ENCODE data around the gene TENM4.

The TENM4 gene

GRCh38 chr11:78651923-78652842 lies 788.6 kb downstream of the TENM4 start:
- ATAC-seq = no peak
- TF ChIP-seq PPARA (CRISPR knock-in tag; IDR thresholded peaks at IDR 0.05; ENCODE audit: borderline replicate concordance) (no peak), CREB5 (CRISPR knock-in tag; IDR thresholded peaks at IDR 0.05; ENCODE audit: low read depth) (no peak), RARB (CRISPR knock-in tag; IDR thresholded peaks at IDR 0.05) (no peak), ZNF8 (CRISPR knock-in tag; IDR thresholded peaks at IDR 0.05) (no peak), GLIS3 (CRISPR knock-in tag; IDR thresholded peaks at IDR 0.05) (no peak), TOX (CRISPR knock-in tag; IDR thresholded peaks at IDR 0.05; ENCODE audit: borderline replicate concordance) (no peak), ESRRG (CRISPR knock-in tag; IDR thresholded peaks at IDR 0.05) (no peak), TCF4 (CRISPR knock-in tag; IDR thresholded peaks at IDR 0.05; ENCODE audit: borderline replicate concordance) (no peak), POU6F1 (CRISPR knock-in tag; IDR thresholded peaks at IDR 0.05; ENCODE audit: borderline replicate concordance, low read depth) (no peak), ZFP30 (CRISPR knock-in tag; IDR thresholded peaks at IDR 0.05) (no peak), CSRNP3 (CRISPR knock-in tag; IDR thresholded peaks at IDR 0.05) (no peak), PATZ1 (CRISPR knock-in tag; IDR thresholded peaks at IDR 0.05; ENCODE audit: borderline replicate concordance) (no peak), TSHZ2 (CRISPR knock-in tag; IDR thresholded peaks at IDR 0.05) (no peak), ZNF70 (CRISPR knock-in tag; IDR thresholded peaks at IDR 0.05) (no peak), ZC3H10 (CRISPR knock-in tag; IDR thresholded peaks at IDR 0.05) (no peak), CSDC2 (CRISPR knock-in tag; IDR thresholded peaks at IDR 0.05) (no peak), OSR1 (CRISPR knock-in tag; IDR thresholded peaks at IDR 0.05) (no peak), BACH2 (CRISPR knock-in tag; IDR thresholded peaks at IDR 0.05; ENCODE audit: borderline replicate concordance) (no peak), ZNF565 (CRISPR knock-in tag; conservative IDR thresholded peaks at IDR 0.05; ENCODE audit: low read depth) (no peak)

DNA sequence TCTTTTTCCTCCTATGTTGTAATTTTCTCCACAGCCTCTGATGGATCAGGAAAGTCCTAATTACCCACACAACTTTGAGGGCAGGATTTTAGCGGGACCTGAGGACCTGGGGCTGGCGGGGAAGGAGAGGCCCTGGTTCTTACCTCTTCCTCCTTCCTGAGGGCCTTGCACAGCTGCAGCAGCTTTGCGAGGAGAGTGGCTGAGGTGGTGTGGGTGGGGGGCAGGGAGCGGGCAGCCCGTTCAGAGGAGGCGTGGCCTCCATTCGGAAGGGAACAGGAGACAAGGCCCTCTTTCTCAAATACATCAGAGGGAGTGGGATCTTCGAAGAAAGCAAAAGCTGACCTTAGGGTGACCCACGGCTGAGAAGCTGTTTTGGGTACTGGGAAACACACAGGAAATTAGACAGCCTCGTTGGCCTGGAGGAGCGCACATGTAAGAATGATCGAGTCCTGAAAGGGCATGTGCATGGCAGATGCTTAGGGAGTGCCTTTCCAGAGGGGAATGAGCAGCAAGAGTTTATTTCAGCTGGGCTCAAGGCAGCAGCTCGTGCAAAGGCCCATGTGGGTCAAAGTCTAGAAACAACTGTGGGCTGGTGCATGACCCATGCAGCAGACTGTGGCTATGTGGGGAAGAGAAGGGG lies 789.6 kb downstream of the TENM4 start:
- no peak for TF ChIP-seq TOX (CRISPR knock-in tag; IDR thresholded peaks at IDR 0.05; ENCODE audit: borderline replicate concordance)
- TF ChIP-seq CREB5 (CRISPR knock-in tag; IDR thresholded peaks at IDR 0.05; ENCODE audit: low read depth) = no peak
- no peak for TF ChIP-seq ZNF565 (CRISPR knock-in tag; conservative IDR thresholded peaks at IDR 0.05; ENCODE audit: low read depth)
- no peak for TF ChIP-seq SNAI2 (CRISPR knock-in tag; IDR thresholded peaks at IDR 0.05)
- no peak for TF ChIP-seq ZFP30 (CRISPR knock-in tag; IDR thresholded peaks at IDR 0.05)
- TF ChIP-seq TCF4 (CRISPR knock-in tag; IDR thresholded peaks at IDR 0.05; ENCODE audit: borderline replicate concordance) = no peak
- no peak for TF ChIP-seq ZNF70 (CRISPR knock-in tag; IDR thresholded peaks at IDR 0.05)
- no peak for TF ChIP-seq BACH2 (CRISPR knock-in tag; IDR thresholded peaks at IDR 0.05; ENCODE audit: borderline replicate concordance)
- no peak for TF ChIP-seq POU6F1 (CRISPR knock-in tag; IDR thresholded peaks at IDR 0.05; ENCODE audit: borderline replicate concordance, low read depth)
- TF ChIP-seq OSR1 (CRISPR knock-in tag; IDR thresholded peaks at IDR 0.05) = no peak
- TF ChIP-seq TSHZ2 (CRISPR knock-in tag; IDR thresholded peaks at IDR 0.05) = no peak
- TF ChIP-seq GLIS3 (CRISPR knock-in tag; IDR thresholded peaks at IDR 0.05) = no peak
- TF ChIP-seq ESRRG (CRISPR knock-in tag; IDR thresholded peaks at IDR 0.05) = no peak
- TF ChIP-seq ZC3H10 (CRISPR knock-in tag; IDR thresholded peaks at IDR 0.05) = no peak
- ATAC-seq = no peak
